Measurements from ENCODE around the gene PDE6D.

GRCh38 chr2:231820786-231821303, 39.8 kb upstream of the PDE6D start:
- TF ChIP-seq SP1 (IDR thresholded peaks at IDR 0.05) (no peak), TARDBP (IDR thresholded peaks at IDR 0.05) (no peak), SUZ12 (IDR thresholded peaks at IDR 0.05) (no peak)
